Ectodermal cell (in vitro differentiated cells): ENCODE measurements around the gene LRFN2.

ENCODE experiments used
- H3K27ac ChIP-seq: 2 replicates; pipeline ENCODE4 v1.7.0; 2013; ENCODE audit warnings: mild to moderate bottlenecking, low read depth, low read length; ENCODE audit not compliant: insufficient read depth, poor library complexity, severe bottlenecking
- H3K27me3 ChIP-seq: 2 replicates; pipeline ENCODE4 v1.7.0; 2013; ENCODE audit warnings: mild to moderate bottlenecking, low read length; ENCODE audit not compliant: insufficient read depth, control insufficient read depth, poor library complexity, severe bottlenecking
- H3K36me3 ChIP-seq: one replicate; pipeline ENCODE4 v1.7.0; 2013; ENCODE audit warnings: low read length; ENCODE audit not compliant: control insufficient read depth, insufficient read depth
- H3K4me1 ChIP-seq: one replicate; pipeline ENCODE4 v1.7.0; 2013; ENCODE audit warnings: low read length; ENCODE audit not compliant: control insufficient read depth, insufficient read depth
- H3K4me3 ChIP-seq: 2 replicates; pipeline ENCODE4 v1.7.0; 2013; ENCODE audit warnings: low read depth, low read length, control low read depth; ENCODE audit not compliant: insufficient read depth
- H3K9me3 ChIP-seq: 2 replicates; pipeline ENCODE4 v1.7.0; 2013; ENCODE audit warnings: mild to moderate bottlenecking, low read length, moderate library complexity; ENCODE audit not compliant: control insufficient read depth
- WGBS, 2 experiments: methylation state at CpG; one replicate each; pipeline ENCODE4 v1.1.7; 2013; ENCODE audit warnings: missing lambda C conversion rate in 2 of 2; 5-methylcytosine and 5-hydroxymethylcytosine counted together

Gene LRFN2

DNA sequence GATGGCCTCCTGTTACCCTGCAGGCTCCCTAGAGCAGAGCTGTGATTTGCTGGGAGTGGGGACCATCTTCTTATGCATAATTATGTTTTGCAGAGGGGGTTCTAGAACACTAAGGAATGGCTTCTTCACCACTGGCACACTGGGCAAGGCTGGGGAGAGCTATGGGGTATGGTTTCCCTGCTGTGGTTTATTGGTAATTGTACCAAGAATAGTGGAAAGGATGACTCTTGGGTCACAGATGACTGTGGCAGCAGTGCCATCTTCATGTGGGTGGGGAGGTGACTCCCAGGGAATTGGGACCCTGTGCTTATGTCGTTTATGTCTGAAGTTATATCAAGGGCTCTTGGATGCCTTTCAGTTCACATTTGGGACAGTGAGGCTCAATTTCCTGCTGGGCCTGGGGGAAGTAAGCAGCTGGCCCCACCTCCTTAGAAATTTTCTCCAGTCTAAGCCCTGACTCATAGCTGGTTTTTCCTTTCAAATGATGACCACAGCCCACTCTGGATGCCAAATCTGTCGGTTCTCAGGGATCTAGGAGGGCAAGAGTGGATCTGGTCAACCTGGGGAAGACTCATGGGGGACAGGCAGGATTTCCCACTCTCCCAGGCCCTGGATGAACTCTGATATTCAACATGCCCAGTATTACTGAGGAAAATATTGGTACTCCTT is 230.8 kb downstream of the LRFN2 start:
- WGBS, 2 experiments = 43 to 45% methylated on average over 2 of the region's 2 CpGs
- Histone ChIP-seq H3K4me3 (no peak overlapping the region), H3K36me3 (no peaks in the 10 kb centered on the region), H3K27ac (no peak overlapping the region), H3K4me1 (no peaks in the 10 kb centered on the region), H3K9me3 (no peaks in the 10 kb centered on the region), H3K27me3 (no peaks in the 10 kb centered on the region)

DNA sequence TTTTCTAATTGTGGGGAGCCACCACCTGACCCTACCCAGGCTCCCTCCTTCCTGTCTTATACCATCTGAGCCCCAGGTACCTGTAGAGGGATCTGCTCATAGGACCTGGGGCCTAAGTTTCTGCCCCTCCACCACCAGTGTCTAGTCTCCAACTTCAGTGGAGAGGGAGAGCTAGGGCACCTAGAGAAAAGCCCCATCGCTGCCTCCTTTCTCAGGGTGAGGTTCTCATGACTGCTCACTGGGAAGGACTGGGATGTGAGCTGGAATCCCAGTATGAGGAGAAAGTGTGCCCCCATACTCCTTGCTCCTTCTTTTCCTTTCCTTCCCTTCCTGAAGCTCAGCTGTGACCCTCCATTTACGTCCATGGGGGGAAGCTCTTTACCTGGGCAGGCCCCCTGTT is 231.6 kb downstream of the LRFN2 start:
- Histone ChIP-seq H3K9me3 (no peaks in the 10 kb centered on the region), H3K4me1 (no peaks in the 10 kb centered on the region), H3K27ac (no peak overlapping the region), H3K36me3 (no peaks in the 10 kb centered on the region), H3K4me3 (no peak overlapping the region), H3K27me3 (no peaks in the 10 kb centered on the region)
- WGBS, 2 experiments = 88 to 95% methylated on average over 2 of the region's 2 CpGs

DNA sequence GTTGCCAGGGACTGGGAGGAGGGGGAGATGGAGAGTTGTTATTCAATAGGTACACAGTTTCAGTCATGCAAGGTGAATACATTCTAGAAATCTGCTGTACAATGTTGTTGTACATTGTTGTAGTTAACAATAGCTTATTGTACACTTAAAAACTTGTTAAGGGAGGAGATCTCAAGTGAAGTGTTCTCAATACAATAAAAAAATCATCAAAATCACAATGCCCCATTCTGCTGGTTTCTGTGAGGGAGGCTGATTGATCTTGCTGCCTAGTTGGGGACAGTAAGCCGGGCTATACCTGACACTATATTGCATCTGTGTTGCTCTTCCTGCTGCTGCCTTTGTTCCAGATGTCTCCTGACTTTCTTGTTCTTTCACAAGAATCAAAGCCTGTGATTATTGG is 232.1 kb downstream of the LRFN2 start:
- WGBS, 2 experiments = 87 to 100% methylated on average over 1 of the region's 1 CpG
- H3K36me3 ChIP-seq = no peaks in the 10 kb centered on the region
- no peaks in the 10 kb centered on the region for H3K4me1 ChIP-seq
- no peak overlapping the region for H3K27ac ChIP-seq
- H3K27me3 ChIP-seq = no peaks in the 10 kb centered on the region
- H3K4me3 ChIP-seq = no peak overlapping the region
- no peaks in the 10 kb centered on the region for H3K9me3 ChIP-seq

DNA sequence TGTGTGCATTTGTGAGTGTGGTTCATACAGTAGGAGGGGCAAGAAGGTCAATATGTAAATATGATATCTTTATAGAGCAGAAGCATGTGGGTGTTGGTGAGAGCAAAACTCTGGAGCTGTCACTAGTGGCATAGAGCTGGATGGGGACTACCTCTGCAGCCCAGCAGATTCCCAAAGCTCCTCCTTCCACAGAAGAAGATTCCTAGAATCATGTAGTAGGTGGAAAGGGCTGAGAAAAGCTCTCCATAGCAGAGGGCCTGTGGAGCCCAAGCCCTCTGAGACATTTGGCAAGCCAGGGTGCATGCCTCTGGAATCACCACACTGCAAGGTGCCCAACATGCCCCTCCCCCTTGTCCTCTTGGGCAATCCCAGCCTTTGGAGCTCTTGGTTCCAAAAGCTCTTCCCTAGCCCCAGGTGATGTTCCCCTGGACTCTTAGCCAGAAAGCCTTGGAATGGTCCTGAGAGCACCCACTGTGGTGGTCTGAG is 233.2 kb downstream of the LRFN2 start:
- Histone ChIP-seq H3K4me1 (peaks cover 9% of the 10 kb centered on the region), H3K36me3 (no peaks in the 10 kb centered on the region), H3K9me3 (no peaks in the 10 kb centered on the region), H3K27me3 (no peaks in the 10 kb centered on the region), H3K4me3 (no peak overlapping the region), H3K27ac (no peak overlapping the region)

DNA sequence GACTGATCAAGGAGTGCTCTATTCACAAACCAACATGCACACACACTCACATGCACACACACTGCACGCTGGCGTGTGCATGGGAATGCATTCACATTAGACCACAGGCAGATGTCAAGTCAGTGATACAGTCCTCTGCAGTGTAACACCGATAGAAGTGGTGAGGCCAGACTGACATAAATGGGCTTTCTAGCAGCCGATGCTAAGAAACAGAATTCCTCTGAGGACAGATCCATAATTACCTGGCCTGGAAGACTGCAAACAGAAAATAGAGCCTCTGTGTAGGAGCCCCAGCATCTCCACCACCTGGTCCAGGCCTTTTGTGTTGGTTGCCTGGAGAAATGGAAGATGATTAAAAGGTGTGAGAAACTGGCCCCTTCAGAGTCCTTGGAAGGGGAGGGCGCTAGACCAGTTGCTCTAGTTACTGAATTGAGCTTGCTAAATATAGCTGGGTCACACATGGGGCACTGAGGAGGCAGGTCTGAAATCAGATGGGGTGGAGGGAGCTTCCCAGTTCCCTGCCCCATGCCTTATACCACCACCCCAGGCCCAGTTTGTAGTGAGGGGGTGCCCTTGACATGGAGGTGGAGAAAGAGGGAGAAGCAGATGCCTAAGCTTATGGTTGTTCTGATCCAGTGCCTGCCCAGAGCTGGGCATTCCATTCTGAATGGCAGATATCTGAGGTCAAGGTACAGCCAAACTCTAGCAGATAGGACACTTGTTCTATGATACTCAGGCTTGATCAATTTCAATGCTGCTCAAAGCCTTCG is 233.8 kb downstream of the LRFN2 start:
- H3K9me3 ChIP-seq = no peaks in the 10 kb centered on the region
- H3K4me3 ChIP-seq = no peak overlapping the region
- no peak overlapping the region for H3K27ac ChIP-seq
- H3K36me3 ChIP-seq = no peaks in the 10 kb centered on the region
- no peaks in the 10 kb centered on the region for H3K27me3 ChIP-seq
- WGBS, 2 experiments = 91 to 92% methylated on average over 6 of the region's 6 CpGs
- peaks cover 9% of the 10 kb centered on the region for H3K4me1 ChIP-seq

DNA sequence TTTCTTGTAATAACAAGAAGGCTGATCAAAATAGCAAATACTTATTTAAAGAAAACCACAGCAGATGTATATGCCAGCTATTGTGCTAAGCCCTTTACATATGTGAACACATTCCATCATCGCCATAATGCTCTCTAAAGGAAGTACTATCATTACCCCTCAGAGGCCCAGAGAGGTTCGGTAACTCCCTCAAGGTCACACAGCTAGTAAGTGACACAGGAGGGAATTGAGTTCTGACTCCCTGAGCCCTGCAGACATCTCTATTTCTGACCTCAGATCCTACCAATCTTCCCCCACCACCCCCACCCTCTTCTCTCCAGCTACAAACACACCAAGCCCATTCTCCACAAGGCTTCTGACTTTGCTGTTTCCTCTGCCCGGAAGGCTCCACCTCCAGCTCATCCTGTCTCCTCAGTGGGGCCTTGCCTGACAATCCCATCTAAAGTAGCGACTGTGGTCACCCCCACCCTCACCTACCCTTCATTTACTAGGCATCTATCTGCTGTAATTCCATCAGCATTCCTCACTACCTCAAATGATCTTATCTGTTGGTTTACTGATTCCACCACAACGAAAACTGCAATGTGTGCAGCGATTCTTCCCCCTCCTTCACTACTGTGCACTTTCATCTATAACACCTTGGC is 234.5 kb downstream of the LRFN2 start:
- Histone ChIP-seq H3K36me3 (no peaks in the 10 kb centered on the region), H3K4me1 (peaks cover 17% of the 10 kb centered on the region), H3K27ac (no peak overlapping the region), H3K4me3 (no peak overlapping the region), H3K9me3 (no peaks in the 10 kb centered on the region), H3K27me3 (no peaks in the 10 kb centered on the region)
- 89 to 90% methylated on average over 6 of the region's 6 CpGs for WGBS, 2 experiments

DNA sequence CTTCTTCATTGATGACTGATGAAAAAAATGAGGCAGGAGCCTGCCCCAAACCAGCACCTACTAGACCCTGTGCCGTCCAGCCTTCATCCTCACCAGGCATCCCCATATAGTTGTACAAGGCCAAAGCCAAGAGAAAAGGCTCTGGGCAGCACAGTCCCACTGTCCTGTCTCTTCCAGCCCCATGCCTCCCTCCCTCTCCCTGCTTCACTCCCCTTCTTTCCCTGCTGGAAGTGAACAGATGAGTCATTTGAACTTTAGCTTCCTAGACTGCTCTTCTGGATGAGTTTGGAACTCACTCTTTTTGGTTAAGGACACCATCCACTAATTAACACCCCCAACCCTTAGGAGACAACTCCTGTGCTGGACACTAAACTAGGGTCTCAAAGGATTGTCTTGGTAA is 235.2 kb downstream of the LRFN2 start:
- H3K4me1 ChIP-seq = peaks cover 23% of the 10 kb centered on the region

DNA sequence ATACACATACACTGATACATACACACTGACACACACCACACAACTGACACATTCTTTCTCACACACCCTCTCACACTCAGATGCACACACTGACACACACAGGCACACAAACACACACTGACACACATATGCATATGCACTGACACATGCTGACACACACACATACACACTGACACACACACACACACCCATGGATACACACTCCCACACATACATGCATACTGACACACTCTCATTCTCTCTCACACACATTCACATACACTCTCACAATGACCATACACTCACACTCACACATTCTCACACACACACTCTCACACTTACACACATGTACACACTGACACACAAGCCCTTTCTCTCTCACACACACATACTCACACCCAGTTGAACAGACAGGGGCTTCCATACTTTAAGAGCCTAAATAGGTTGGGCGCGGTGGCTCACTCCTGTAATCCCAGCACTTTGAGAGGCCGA is 236.4 kb downstream of the LRFN2 start:
- peaks cover 26% of the 10 kb centered on the region for H3K4me1 ChIP-seq
- 94 to 95% methylated on average over 3 of the region's 3 CpGs for WGBS, 2 experiments
- no peaks in the 10 kb centered on the region for H3K36me3 ChIP-seq
- H3K27ac ChIP-seq = no peak overlapping the region
- no peaks in the 10 kb centered on the region for H3K9me3 ChIP-seq
- no peaks in the 10 kb centered on the region for H3K27me3 ChIP-seq
- no peak overlapping the region for H3K4me3 ChIP-seq

More for the DNA sequence above, 235.2 kb downstream of the LRFN2 start:
- Histone ChIP-seq H3K27ac (no peak overlapping the region), H3K4me3 (no peak overlapping the region), H3K9me3 (no peaks in the 10 kb centered on the region), H3K36me3 (no peaks in the 10 kb centered on the region), H3K27me3 (no peaks in the 10 kb centered on the region)
- WGBS, 2 experiments = 84 to 87% methylated on average over 1 of the region's 1 CpG

DNA sequence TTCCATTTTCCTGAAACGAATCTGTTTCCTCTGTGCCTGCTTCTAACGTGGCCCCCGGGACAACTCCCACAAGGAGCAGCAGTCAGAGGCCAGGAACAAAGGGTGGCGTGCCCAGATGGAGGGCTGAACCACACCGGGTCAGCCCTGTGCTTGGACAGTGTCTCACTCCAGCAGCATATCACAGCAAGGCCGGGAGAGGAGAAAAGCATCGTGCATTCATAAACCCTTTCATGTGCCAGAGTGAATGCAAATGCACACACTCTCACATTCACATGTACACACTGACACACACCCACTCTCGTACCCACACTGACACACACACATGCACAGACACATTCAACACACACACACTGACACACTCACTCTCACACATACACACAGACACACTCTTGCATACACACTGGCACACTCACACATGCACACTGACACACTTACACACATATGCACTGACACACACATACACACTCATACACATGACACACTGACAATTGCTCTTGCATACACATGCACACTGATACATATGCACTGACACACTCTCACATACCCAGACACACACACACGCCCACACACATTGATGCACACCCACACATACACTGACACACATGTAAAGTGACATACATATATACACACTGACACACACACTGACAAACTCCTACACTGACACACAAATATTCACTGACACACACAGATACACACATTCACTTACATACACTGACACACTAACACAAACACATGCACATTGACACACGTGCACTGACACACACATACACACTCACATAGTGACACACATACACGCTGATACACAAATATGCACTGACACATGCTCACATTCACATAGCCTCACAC is 237.0 kb downstream of the LRFN2 start:
- Histone ChIP-seq H3K27ac (no peak overlapping the region), H3K27me3 (no peaks in the 10 kb centered on the region), H3K36me3 (no peaks in the 10 kb centered on the region), H3K4me3 (no peak overlapping the region), H3K9me3 (no peaks in the 10 kb centered on the region), H3K4me1 (peaks cover 26% of the 10 kb centered on the region)
- WGBS, 2 experiments = 82 to 83% methylated on average over 11 of the region's 11 CpGs
